ENCODE results near the gene KMT2E. TPM values are rescaled to one million over a fixed set of nuclear protein-coding genes. Genes with fewer than 3 reads are reported as not detected.

KMT2E gene
- total RNA-seq, 1 donor from 2014 or later, result 62.5 TPM

GRCh38 chr7:105088456-105088855, 74.5 kb downstream of the KMT2E start:
- DNase-seq (ENCODE audit: low read depth) (no peak), FAIRE-seq (no peak)
- Histone ChIP-seq H3K4me1 (ENCODE audit: insufficient read depth, low read length) (no peaks in the 10 kb centered on the region), H3K4me3 (ENCODE audit: insufficient read depth, low read depth, low read length) (no peak overlapping the region), H4K20me1 (ENCODE audit: insufficient read depth, low read length) (peaks cover 38% of the 10 kb centered on the region), H2AFZ (ENCODE audit: low read depth, low read length) (no peak overlapping the region), H3K79me2 (ENCODE audit: insufficient read depth, low read length) (peaks cover 21% of the 10 kb centered on the region), H3K9me3 (ENCODE audit: insufficient read depth, low read depth, low read length) (no peaks in the 10 kb centered on the region), H3K27me3 (ENCODE audit: insufficient read depth, low read length) (no peaks in the 10 kb centered on the region), H3K27ac (ENCODE audit: low read depth, low read length) (no peak overlapping the region), H3K36me3 (ENCODE audit: insufficient read depth, low read length) (peaks cover 31% of the 10 kb centered on the region), H3K9ac (ENCODE audit: low read length) (no peak overlapping the region), H3K4me2 (ENCODE audit: low read length) (no peak overlapping the region)
- H3K4me1 Mint-ChIP-seq (ENCODE audit: low read depth, unreplicated experiment), result peaks cover 4% of the 10 kb centered on the region
- peaks cover 12% of the 10 kb centered on the region for H3K36me3 Mint-ChIP-seq (ENCODE audit: low read depth, unreplicated experiment)
- TF ChIP-seq CTCF (IDR thresholded peaks at IDR 0.05; ENCODE audit: insufficient read depth, low read depth, low read length) (no peak), EZH2 (IDR thresholded peaks at IDR 0.05; ENCODE audit: insufficient read depth, low read length) (no peak)
- H3K27ac Mint-ChIP-seq (ENCODE audit: unreplicated experiment), result no peak overlapping the region
- H3K4me3 Mint-ChIP-seq (ENCODE audit: unreplicated experiment), result no peak overlapping the region
- no peaks in the 10 kb centered on the region for H3K27me3 Mint-ChIP-seq (ENCODE audit: low read depth, unreplicated experiment)
- H3K9me3 Mint-ChIP-seq (ENCODE audit: unreplicated experiment), result no peaks in the 10 kb centered on the region

- TF ChIP-seq CTCF (IDR thresholded peaks at IDR 0.05; ENCODE audit: insufficient read depth, low read depth, low read length), result no peak
- H3K27me3 ChIP-seq (ENCODE audit: insufficient read depth, low read length), result no peaks in the 10 kb centered on the region
- no peak overlapping the region for H3K27ac Mint-ChIP-seq (ENCODE audit: unreplicated experiment)
- H2AFZ ChIP-seq (ENCODE audit: low read depth, low read length), result no peak overlapping the region
- H3K4me3 ChIP-seq (ENCODE audit: insufficient read depth, low read depth, low read length), result no peak overlapping the region
- H3K36me3 Mint-ChIP-seq (ENCODE audit: low read depth, unreplicated experiment), result peaks cover 11% of the 10 kb centered on the region
- H3K27me3 Mint-ChIP-seq (ENCODE audit: low read depth, unreplicated experiment), result no peaks in the 10 kb centered on the region
- peaks cover 30% of the 10 kb centered on the region for H4K20me1 ChIP-seq (ENCODE audit: insufficient read depth, low read length)
- H3K36me3 ChIP-seq (ENCODE audit: insufficient read depth, low read length), result peaks cover 22% of the 10 kb centered on the region
- peaks cover 12% of the 10 kb centered on the region for H3K4me1 Mint-ChIP-seq (ENCODE audit: low read depth, unreplicated experiment)
- DNase-seq (ENCODE audit: low read depth) (no peak), FAIRE-seq (no peak)
- no peak overlapping the region for H3K27ac ChIP-seq (ENCODE audit: low read depth, low read length)
- H3K9ac ChIP-seq (ENCODE audit: low read length), result no peak overlapping the region
- no peak overlapping the region for H3K4me3 Mint-ChIP-seq (ENCODE audit: unreplicated experiment)
- H3K9me3 Mint-ChIP-seq (ENCODE audit: unreplicated experiment), result no peaks in the 10 kb centered on the region
- no peaks in the 10 kb centered on the region for H3K9me3 ChIP-seq (ENCODE audit: insufficient read depth, low read depth, low read length)
- no peaks in the 10 kb centered on the region for H3K79me2 ChIP-seq (ENCODE audit: insufficient read depth, low read length)
- H3K4me2 ChIP-seq (ENCODE audit: low read length), result no peak overlapping the region
- H3K4me1 ChIP-seq (ENCODE audit: insufficient read depth, low read length), result peaks cover 9% of the 10 kb centered on the region
Measured at GRCh38 chr7:105094966-105095365, 81.0 kb downstream of the KMT2E start.

GRCh38 chr7:105096306-105096705, 82.3 kb downstream of the KMT2E start:
- Mint-ChIP-seq H3K27ac (ENCODE audit: unreplicated experiment) (no peak overlapping the region), H3K36me3 (ENCODE audit: low read depth, unreplicated experiment) (peaks cover 10% of the 10 kb centered on the region), H3K4me3 (ENCODE audit: unreplicated experiment) (no peak overlapping the region), H3K9me3 (ENCODE audit: unreplicated experiment) (no peaks in the 10 kb centered on the region), H3K4me1 (ENCODE audit: low read depth, unreplicated experiment) (peaks cover 12% of the 10 kb centered on the region), H3K27me3 (ENCODE audit: low read depth, unreplicated experiment) (no peaks in the 10 kb centered on the region)
- Histone ChIP-seq H3K27me3 (ENCODE audit: insufficient read depth, low read length) (no peaks in the 10 kb centered on the region), H3K4me2 (ENCODE audit: low read length) (no peak overlapping the region), H3K4me3 (ENCODE audit: insufficient read depth, low read depth, low read length) (no peak overlapping the region), H3K9me3 (ENCODE audit: insufficient read depth, low read depth, low read length) (no peaks in the 10 kb centered on the region), H2AFZ (ENCODE audit: low read depth, low read length) (no peak overlapping the region), H3K79me2 (ENCODE audit: insufficient read depth, low read length) (no peaks in the 10 kb centered on the region), H3K27ac (ENCODE audit: low read depth, low read length) (no peak overlapping the region), H3K4me1 (ENCODE audit: insufficient read depth, low read length) (peaks cover 9% of the 10 kb centered on the region), H3K36me3 (ENCODE audit: insufficient read depth, low read length) (peaks cover 20% of the 10 kb centered on the region), H4K20me1 (ENCODE audit: insufficient read depth, low read length) (peaks cover 30% of the 10 kb centered on the region), H3K9ac (ENCODE audit: low read length) (no peak overlapping the region)
- DNase-seq (ENCODE audit: low read depth) (no peak), FAIRE-seq (no peak)
- no peak for TF ChIP-seq EZH2 (IDR thresholded peaks at IDR 0.05; ENCODE audit: insufficient read depth, low read length)
